ENCODE data around the gene RPL19.

RPL19 gene

GRCh38 chr17:39158623-39159022, 41.5 kb upstream of the RPL19 start:
- H3K27me3 ChIP-seq (ENCODE audit: low read depth, low read length), result peaks cover 4% of the 10 kb centered on the region; the same call in 1 of the 2 replicates
- no peak overlapping the region for H3K9ac ChIP-seq (ENCODE audit: low read length)
- no peaks in the 10 kb centered on the region for H3K9me3 ChIP-seq (ENCODE audit: insufficient read depth, low read length)
- peaks cover 3% of the 10 kb centered on the region; the same call in 1 of the 2 replicates for H3K4me1 ChIP-seq (ENCODE audit: low read length)
- H3K27ac ChIP-seq (ENCODE audit: low read length), result no peak overlapping the region
- H3K4me2 ChIP-seq (ENCODE audit: low read length), result no peak overlapping the region
- H4K20me1 ChIP-seq (ENCODE audit: insufficient read depth, low read length), result no peaks in the 10 kb centered on the region
- H2AFZ ChIP-seq (ENCODE audit: low read depth, low read length), result no peak overlapping the region
- TF ChIP-seq CTCF (IDR thresholded peaks at IDR 0.05; ENCODE audit: low read depth, low read length) (no peak), EZH2phosphoT487 (IDR thresholded peaks at IDR 0.05; ENCODE audit: low read depth) (no peak)
- H3K36me3 ChIP-seq (replicated peaks; ENCODE audit: low read depth, low read length), result no peaks in the 10 kb centered on the region
- H3K79me2 ChIP-seq (ENCODE audit: low read length), result no peaks in the 10 kb centered on the region
- H3K4me3 ChIP-seq (ENCODE audit: low read length), result no peak overlapping the region

- H3K4me1 ChIP-seq (ENCODE audit: low read length), result no peaks in the 10 kb centered on the region
- H3K4me2 ChIP-seq (ENCODE audit: low read length), result no peak overlapping the region
- H3K9me3 ChIP-seq (ENCODE audit: insufficient read depth, low read length), result no peaks in the 10 kb centered on the region
- H4K20me1 ChIP-seq (ENCODE audit: insufficient read depth, low read length), result no peaks in the 10 kb centered on the region
- H3K36me3 ChIP-seq (replicated peaks; ENCODE audit: low read depth, low read length), result no peaks in the 10 kb centered on the region
- H3K79me2 ChIP-seq (ENCODE audit: low read length), result no peaks in the 10 kb centered on the region
- H2AFZ ChIP-seq (ENCODE audit: low read depth, low read length), result no peak overlapping the region
- H3K4me3 ChIP-seq (ENCODE audit: low read length), result no peak overlapping the region
- no peak overlapping the region for H3K9ac ChIP-seq (ENCODE audit: low read length)
- no peaks in the 10 kb centered on the region; the same call in 1 of the 2 replicates for H3K27me3 ChIP-seq (ENCODE audit: low read depth, low read length)
- TF ChIP-seq CTCF (IDR thresholded peaks at IDR 0.05; ENCODE audit: low read depth, low read length) (no peak), EZH2phosphoT487 (IDR thresholded peaks at IDR 0.05; ENCODE audit: low read depth) (no peak)
- no peak overlapping the region for H3K27ac ChIP-seq (ENCODE audit: low read length)
These were observed 38.1 kb upstream of the RPL19 start for GRCh38 chr17:39161962-39162361.

GRCh38 chr17:39164675-39165143, 35.4 kb upstream of the RPL19 start:
- Histone ChIP-seq H3K4me3 (ENCODE audit: low read length) (no peak overlapping the region), H3K9me3 (ENCODE audit: insufficient read depth, low read length) (no peaks in the 10 kb centered on the region), H3K27ac (ENCODE audit: low read length) (no peak overlapping the region), H2AFZ (ENCODE audit: low read depth, low read length) (no peak overlapping the region), H3K4me2 (ENCODE audit: low read length) (no peak overlapping the region), H3K27me3 (ENCODE audit: low read depth, low read length) (peaks cover 4% of the 10 kb centered on the region), H3K36me3 (replicated peaks; ENCODE audit: low read depth, low read length) (no peaks in the 10 kb centered on the region), H3K4me1 (ENCODE audit: low read length) (no peaks in the 10 kb centered on the region), H3K79me2 (ENCODE audit: low read length) (no peaks in the 10 kb centered on the region), H4K20me1 (ENCODE audit: insufficient read depth, low read length) (no peaks in the 10 kb centered on the region), H3K9ac (ENCODE audit: low read length) (no peak overlapping the region)
- TF ChIP-seq CTCF (IDR thresholded peaks at IDR 0.05; ENCODE audit: low read depth, low read length) (peak; percentile 65), EZH2phosphoT487 (IDR thresholded peaks at IDR 0.05; ENCODE audit: low read depth) (no peak)

GRCh38 chr17:39165178-39165840, 34.8 kb upstream of the RPL19 start:
- Histone ChIP-seq H3K4me1 (ENCODE audit: low read length) (no peaks in the 10 kb centered on the region), H3K27ac (ENCODE audit: low read length) (no peak overlapping the region), H2AFZ (ENCODE audit: low read depth, low read length) (no peak overlapping the region), H3K27me3 (ENCODE audit: low read depth, low read length) (peaks cover 4% of the 10 kb centered on the region), H3K9me3 (ENCODE audit: insufficient read depth, low read length) (no peaks in the 10 kb centered on the region), H3K4me2 (ENCODE audit: low read length) (no peak overlapping the region), H3K36me3 (replicated peaks; ENCODE audit: low read depth, low read length) (no peaks in the 10 kb centered on the region), H3K4me3 (ENCODE audit: low read length) (no peak overlapping the region), H3K79me2 (ENCODE audit: low read length) (no peaks in the 10 kb centered on the region), H4K20me1 (ENCODE audit: insufficient read depth, low read length) (no peaks in the 10 kb centered on the region), H3K9ac (ENCODE audit: low read length) (no peak overlapping the region)
- TF ChIP-seq CTCF (IDR thresholded peaks at IDR 0.05; ENCODE audit: low read depth, low read length), result no peak
- no peak for TF ChIP-seq EZH2phosphoT487 (IDR thresholded peaks at IDR 0.05; ENCODE audit: low read depth)
